Colonic mucosa (tissue), 4 donors: ENCODE measurements around the gene ESRRG. TPM values are rescaled to one million over a fixed set of nuclear protein-coding genes. Genes with fewer than 3 reads are reported as not detected.

Experiments used
- DNase-seq: peaks from one replicate; pipeline ENCODE4 v3.0.0-alpha.2; 2020
- H3K27ac ChIP-seq: fragments of 200-600 bp; one replicate; pipeline ENCODE4 v1.8.0; 2021
- H3K27me3 ChIP-seq: fragments of 200-600 bp; one replicate; pipeline ENCODE4 v1.8.0; 2021
- H3K36me3 ChIP-seq: fragments of 200-600 bp; one replicate; pipeline ENCODE4 v1.8.0; 2021
- H3K4me1 ChIP-seq: fragments of 200-600 bp; one replicate; pipeline ENCODE4 v1.8.0; 2021; ENCODE audit warnings: mild to moderate bottlenecking
- H3K4me3 ChIP-seq: fragments of 200-600 bp; one replicate; pipeline ENCODE4 v1.8.0; 2021
- H3K9ac ChIP-seq, 2 donors: one replicate each; pipeline ENCODE4 v1.7.0; 2013; ENCODE audit warnings: control low read depth in 2 of 2, low read depth in 2 of 2, low read length in 2 of 2
- H3K9me3 ChIP-seq: fragments of 200-600 bp; one replicate; pipeline ENCODE4 v1.8.0; 2021
- CTCF ChIP-seq: fragments of 200-600 bp; IDR thresholded peaks from one replicate; pipeline ENCODE4 v1.8.0; 2022; ENCODE audit warnings: antibody characterized with exemption, mild to moderate bottlenecking
- intact Hi-C: fragments of 100-400 bp; cut with DNase I; formaldehyde crosslinking; loops from one replicate; pipeline ENCODE4 v1.14.1; 2022
- total RNA-seq, 2 donors: library from RNA; stranded (reverse); fragmentation: NEBNext Ultra II Directional in 1 of 2; extraction: Animal tissue kit (Norgen Biotek cat#: 25700) in 1 of 2; gene quantifications; one replicate each; pipeline ENCODE4 v1.2.1, GENCODE V29; 2021
- donor health status: healthy.
- donor health status: DM: no; HTN: no; CAD: no.
- donor health status: DM: no; HTN: no; CAD: no.

Gene ESRRG
- total RNA-seq, 2 donors from 2014 or later: 0.10 to 0.27 TPM

- Histone ChIP-seq H3K27me3 (no peaks in the 10 kb centered on the region), H3K9me3 (no peaks in the 10 kb centered on the region), H3K36me3 (no peaks in the 10 kb centered on the region), H3K9ac (no peak overlapping the region), H3K4me1 (no peaks in the 10 kb centered on the region), H3K4me3 (no peak overlapping the region), H3K27ac (no peak overlapping the region)
- TF ChIP-seq CTCF: no peak
- no peak for DNase-seq
- intact Hi-C loops: no loop called here
These were observed 265.9 kb downstream of the ESRRG start for GRCh38 chr1:216457356-216457755.

DNA sequence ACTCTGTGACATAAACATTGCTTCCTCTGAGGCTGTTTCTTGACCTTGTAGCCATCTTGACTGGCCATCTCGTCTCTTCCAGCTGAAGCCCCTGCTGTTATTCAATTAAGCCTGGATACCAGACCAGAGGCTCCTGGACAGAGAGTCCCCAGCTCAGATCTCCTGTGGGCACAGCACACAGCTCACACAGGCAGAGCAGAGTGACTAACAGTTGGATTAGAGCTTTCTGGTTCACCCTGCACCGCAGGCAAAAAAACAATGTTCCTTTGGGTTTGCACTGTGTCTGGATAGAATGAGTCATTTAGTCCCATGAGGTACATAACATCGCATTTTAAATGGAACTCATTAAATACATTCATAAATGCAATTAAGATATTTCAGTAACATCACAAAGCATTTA, 266.5 kb downstream of the ESRRG start:
- no peak overlapping the region for H3K27ac ChIP-seq
- H3K36me3 ChIP-seq: no peaks in the 10 kb centered on the region
- no peak for TF ChIP-seq CTCF
- intact Hi-C loops: no loop called here
- no peak for DNase-seq
- H3K4me3 ChIP-seq: no peak overlapping the region
- H3K4me1 ChIP-seq: no peaks in the 10 kb centered on the region
- H3K9ac ChIP-seq: no peak overlapping the region
- H3K9me3 ChIP-seq: no peaks in the 10 kb centered on the region
- H3K27me3 ChIP-seq: no peaks in the 10 kb centered on the region

GRCh38 chr1:216453777-216454176, 269.5 kb downstream of the ESRRG start:
- intact Hi-C loops: no loop called here
- no peaks in the 10 kb centered on the region for H3K9me3 ChIP-seq
- no peak overlapping the region for H3K4me3 ChIP-seq
- no peaks in the 10 kb centered on the region for H3K27me3 ChIP-seq
- no peak for DNase-seq
- no peak overlapping the region for H3K27ac ChIP-seq
- no peaks in the 10 kb centered on the region for H3K4me1 ChIP-seq
- TF ChIP-seq CTCF: no peak
- no peaks in the 10 kb centered on the region for H3K36me3 ChIP-seq
- no peak overlapping the region for H3K9ac ChIP-seq
